Measurements from ENCODE around the gene GOLGA3.

DNA sequence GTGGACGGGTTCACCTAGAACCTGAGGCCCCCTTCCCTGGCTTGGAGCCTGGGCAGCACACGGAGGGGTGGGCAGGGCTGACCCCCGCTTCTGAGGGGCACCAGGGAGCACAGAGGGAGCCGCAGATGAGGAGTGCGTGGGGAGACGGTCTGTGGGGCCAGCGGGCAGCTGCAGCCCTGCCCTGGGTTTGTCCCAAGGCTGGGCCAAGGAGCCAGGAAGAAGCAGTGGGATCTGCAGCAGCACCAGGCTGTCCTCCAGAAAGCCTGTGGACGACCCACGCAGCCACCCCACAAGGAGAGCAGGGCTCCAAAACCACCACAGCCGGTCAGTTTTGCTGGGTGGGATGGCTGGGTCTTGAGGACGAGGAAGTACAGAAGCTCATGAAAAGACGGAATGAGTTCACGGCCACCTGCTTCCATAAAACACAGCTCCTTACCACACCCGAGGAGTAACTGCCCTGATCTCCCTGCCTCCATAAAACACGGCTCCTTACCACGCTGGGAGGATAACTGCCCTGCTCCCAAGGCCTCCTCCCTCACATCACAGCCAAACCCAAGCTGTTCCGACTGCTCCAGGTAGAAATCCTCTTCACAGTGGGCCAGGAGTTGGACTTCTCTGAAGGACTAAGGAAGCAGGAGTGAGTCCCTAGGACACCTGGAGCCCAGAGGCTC lies 9.9 kb upstream of the GOLGA3 start:
- TF ChIP-seq, protein P1, sequence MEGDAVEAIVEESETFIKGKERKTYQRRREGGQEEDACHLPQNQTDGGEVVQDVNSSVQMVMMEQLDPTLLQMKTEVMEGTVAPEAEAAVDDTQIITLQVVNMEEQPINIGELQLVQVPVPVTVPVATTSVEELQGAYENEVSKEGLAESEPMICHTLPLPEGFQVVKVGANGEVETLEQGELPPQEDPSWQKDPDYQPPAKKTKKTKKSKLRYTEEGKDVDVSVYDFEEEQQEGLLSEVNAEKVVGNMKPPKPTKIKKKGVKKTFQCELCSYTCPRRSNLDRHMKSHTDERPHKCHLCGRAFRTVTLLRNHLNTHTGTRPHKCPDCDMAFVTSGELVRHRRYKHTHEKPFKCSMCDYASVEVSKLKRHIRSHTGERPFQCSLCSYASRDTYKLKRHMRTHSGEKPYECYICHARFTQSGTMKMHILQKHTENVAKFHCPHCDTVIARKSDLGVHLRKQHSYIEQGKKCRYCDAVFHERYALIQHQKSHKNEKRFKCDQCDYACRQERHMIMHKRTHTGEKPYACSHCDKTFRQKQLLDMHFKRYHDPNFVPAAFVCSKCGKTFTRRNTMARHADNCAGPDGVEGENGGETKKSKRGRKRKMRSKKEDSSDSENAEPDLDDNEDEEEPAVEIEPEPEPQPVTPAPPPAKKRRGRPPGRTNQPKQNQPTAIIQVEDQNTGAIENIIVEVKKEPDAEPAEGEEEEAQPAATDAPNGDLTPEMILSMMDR (IDR thresholded peaks at IDR 0.05): no peak
- no peak for TF ChIP-seq POLR2A (IDR thresholded peaks at IDR 0.05)
- TF ChIP-seq POLR2AphosphoS5 (IDR thresholded peaks at IDR 0.05): no peak
